Stimulated activated CD8-positive, alpha-beta memory T cell treated with anti-CD3 and anti-CD28 coated beads, Interleukin-7, amount 100 ng/mL, for 4 hours (primary cell): Measurements from ENCODE around the gene STXBP6.

Source experiments
- DNase-seq, 2 donors: peaks; one replicate each; pipeline ENCODE4 v3.0.0-alpha.2; 2020; ENCODE audit warnings: low read depth in 2 of 2

The STXBP6 gene

DNA sequence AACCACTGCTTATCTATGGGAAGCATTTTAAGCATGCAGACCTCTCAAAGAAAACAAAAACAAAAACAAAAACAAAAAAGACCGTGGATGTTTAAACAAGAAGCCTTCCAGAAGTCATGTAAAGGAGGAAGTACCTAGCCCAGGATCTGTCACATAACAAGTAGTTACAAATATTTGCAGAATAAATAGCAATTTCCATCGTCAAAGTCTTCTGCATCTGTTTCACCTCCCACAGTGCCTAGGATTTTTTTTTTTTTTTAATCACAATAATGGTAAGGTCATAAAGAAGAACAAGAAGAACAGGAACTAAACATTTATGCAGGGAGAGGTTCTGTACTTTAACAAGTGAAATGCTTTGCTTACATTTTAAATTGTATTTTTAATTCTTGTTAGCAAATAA is 2.4 kb upstream of the STXBP6 start:
- DNase-seq, result no peak

DNA sequence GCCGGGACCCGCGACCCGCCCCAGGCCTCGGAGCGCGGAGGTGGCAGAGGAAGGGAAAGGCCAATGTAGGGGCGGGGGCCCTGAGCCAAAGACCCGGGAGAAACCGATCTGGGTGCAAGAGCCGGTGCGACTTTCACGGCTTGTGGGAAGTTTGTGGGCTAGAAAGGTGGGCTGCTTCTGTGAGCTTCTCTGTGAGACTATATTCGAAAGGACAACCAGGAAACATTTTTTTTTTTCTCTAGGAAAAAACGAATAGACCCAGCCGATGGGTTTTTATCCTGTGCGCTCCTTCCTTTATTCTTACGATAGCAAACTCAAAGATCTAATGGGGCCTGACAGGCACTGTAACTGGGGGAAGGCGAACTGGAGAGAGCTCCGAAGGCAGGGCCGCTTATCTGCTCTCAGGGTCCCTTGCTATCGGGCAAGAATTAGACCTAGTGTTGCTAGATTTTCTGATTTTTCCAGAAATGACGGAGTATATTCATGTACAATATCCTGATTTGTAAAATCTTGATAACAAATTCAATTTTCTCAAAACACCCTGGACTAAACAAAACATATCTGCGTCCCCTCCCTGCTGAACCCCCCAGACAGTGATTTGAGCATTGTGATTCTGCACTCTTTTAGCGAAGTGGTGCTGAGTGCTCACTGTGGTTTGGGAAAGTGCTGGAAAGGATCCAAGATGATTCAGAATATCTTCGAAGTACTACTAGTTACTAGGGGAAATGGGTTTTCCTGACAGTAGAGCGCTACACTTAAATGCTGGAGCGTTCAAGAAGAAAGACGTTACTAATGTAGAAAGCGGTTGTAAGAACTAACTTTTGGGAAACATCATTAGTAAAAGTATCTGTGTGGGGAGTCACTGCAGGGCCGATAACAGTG is 563 bp upstream of the STXBP6 start:
- no peak for DNase-seq

DNA sequence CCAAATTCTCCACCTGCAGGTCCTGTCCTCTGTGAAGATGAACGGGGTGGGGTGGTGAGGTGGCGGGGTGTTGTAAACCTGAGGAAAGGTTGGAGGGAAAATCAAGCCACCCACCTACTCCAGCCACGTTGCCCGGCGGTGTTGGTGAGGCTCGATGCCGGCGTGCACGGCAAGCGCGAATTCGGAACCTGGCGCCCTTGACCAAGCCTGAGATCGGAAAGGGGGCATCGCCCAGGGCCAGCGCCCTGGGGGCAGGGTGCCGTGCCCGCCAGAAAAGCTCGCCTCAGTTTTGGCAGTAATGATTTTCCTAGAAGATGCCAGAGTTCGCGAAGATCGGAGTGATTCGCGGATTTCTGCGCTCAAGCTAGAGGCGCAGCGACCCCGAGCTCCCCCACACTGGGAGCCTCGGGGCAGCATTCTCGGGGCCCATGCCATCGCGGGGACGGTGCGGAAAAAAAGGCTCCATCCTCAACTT is 817 bp downstream of the STXBP6 start:
- no peak for DNase-seq

DNA sequence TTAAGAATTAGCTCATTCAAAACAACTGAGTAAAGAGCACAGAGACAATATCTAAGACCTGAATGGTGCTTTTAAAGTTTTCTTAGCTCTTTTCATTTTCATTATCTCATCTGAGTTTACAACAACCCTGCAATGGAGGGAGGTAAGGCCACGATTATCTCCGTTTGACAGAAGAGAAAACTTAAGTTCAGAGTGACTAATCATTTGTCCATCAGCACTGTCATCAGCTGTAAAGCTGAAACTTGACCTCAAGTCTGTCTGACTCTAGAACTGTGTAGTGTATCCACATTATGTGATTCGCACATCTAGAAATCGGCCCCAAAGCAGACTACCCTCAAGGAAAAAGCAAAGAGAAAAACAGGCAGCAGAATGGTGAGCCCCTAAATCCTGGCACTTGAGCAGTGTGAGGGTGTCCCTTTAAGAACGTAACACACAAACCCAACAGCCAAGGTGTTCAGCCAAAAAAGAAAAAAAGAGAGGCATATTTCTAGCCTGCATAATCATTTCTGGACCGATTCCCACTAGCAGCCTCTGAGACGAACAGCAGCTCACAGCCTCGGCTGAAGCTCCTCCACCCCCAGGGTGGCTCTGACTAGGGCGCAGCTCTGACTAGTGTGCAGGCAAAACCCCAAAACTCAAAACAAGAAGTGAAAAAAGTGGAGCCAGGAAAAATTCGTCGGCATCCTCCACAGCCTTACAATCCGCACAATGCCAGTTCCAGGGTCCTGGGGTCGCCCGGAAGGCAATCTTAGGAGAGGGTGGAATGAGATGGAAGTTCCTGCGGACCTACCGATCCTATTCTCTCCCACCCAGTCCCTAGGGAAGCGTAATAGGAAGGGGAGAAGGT is 1.6 kb downstream of the STXBP6 start:
- DNase-seq, result no peak

DNA sequence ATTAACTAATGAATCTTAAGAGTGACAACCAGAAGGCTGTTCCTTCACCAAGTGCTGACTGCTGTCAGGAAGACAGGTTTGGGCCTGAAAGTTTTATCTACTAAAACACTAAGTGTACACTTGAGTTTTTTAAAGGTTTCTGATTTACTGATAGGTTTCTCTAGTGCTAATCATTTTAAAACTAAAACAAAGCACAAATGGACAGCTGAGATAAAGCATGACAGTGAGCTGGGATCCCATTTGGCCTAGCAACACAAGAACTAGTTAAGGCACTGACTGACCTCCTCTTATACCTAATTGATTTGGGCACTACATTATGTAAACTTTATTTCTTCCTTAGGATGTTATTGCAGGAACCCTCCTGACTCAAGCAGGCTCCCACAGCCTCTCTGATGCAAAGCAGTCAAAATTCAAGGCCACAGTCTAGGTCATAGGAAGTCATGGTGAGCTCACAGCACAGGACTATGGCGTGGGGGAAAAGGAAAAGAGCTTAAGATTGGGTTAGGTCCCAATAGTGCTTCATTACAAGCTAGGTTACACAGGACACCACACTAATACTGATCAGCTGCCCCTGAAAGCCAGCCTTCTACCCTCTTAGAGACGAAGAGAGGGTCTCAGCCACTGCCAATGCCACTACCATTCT is 3.5 kb downstream of the STXBP6 start:
- no peak for DNase-seq

DNA sequence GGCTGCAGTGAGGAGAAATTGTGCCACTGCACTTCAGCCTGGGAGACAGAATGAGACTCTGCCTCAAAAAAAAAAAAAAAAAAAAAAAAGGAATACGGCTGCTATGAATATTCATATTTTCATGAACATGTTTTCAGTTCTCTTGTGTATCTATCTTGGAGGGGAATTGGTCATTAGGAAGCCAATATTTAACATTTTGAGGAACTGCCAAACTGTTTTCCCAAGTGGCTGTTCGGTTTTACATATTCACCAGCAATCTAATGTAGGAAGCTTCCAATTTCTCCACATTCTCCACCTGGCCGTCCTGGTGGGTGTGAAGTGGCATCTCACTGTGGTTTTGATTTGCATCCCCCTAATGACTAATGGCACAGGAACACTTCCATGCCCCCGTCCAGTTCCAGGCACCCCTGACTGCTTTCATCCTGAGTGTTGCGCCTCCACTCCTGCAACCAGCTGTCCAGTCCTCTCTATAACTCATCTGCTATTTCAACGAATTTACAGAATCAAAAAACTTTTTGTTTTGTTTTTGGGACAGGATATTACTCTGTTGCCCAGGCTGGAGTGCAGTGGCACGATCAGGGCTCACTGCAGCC is 5.7 kb downstream of the STXBP6 start:
- no peak for DNase-seq

DNA sequence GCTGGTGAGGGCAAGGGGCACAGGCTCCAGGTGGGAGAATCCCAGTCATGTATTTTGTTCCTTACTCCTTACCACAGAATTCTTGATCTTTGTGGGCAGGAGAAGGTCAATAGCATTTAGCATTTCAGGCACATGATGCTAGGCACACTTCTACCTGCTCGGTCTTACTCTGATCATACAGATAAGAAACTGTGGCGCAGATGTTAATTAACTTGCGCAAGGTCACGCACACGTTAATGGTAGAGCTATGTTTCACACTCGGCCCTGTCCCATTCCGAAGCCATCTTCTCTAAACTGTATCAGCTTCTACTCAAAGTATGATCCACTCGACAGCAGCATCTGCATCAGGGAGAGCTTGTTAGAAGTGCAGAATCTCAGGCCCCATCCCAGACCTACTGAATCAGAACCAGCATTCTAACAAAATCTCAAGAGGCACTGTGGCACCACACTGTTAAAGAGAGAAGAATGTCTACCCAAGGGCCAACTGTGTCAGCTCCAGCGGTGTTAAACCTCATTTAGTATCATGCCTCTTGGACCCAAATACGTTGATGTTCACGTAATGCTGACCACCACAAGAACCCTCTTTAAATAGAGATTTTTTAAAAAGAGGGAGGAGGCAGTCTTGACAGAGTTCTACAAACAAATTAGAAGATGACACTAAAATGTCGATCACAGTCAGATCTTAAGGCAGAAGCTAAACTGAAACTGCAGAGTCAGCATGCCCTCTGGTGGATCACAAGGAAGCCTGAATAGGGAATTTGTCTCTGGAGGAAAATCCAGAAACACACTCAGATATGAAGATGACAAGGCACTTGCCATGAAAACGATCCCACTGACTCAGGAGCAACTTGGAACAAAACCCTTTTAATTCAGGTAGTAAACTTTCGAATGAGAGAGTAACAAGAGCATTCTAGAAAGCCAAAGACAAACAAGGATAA is 7.3 kb downstream of the STXBP6 start:
- DNase-seq, result no peak

DNA sequence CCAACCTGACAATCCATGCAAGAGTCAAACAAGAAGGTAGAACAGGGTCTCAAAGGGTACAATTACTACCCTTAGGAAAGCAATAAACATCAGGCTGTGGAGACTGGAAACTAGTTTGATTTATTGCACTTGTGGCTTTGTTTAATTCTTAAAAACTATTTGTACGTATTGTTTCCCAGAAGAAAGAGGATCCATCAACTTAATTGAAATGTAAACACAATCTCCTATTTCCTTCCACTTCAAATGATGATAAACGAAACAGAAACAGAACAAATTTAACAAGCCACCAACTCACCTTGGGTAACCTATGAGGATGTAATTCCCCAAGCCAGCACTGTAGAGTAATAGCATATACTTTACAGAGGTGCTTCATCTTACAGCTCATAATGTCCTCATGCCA is 8.0 kb downstream of the STXBP6 start:
- no peak for DNase-seq

DNA sequence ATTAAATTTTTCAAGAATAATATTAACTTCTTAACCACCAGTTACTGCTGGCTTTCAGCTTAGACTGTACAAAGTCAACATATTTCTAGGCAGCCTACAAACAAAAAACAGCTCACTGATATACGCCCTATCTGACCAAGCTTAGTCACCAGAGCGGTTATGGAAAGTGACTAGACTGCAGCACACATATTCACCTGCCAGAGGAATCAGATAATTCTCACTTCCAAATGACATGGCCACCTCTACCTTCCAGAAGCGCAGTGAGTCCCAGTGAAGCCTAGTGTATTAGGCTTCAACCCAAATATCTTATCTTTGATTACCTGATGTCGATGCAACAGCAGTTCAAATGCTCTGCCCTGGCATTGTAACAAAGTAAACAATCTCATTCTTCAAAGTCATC is 8.5 kb downstream of the STXBP6 start:
- DNase-seq, result no peak

DNA sequence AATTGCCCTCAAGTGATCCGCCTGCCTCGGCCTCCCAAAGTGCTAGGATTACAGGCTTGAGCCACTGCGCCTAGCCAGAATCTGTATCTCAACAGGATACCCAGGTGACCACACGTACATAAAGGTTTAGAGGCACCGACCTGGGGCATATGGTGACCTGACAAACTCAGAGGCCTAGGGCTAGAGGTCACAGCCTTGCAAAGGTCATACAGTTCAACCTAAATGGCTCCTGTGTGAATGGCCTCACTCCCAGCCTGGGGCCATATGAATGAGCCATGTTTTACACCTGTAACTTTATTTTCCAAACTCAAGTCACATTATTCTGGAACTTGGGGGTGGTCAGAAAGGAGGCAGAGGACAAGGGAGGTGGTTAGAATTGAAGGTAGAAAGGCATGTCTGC is 10.0 kb downstream of the STXBP6 start:
- DNase-seq, result no peak

DNA sequence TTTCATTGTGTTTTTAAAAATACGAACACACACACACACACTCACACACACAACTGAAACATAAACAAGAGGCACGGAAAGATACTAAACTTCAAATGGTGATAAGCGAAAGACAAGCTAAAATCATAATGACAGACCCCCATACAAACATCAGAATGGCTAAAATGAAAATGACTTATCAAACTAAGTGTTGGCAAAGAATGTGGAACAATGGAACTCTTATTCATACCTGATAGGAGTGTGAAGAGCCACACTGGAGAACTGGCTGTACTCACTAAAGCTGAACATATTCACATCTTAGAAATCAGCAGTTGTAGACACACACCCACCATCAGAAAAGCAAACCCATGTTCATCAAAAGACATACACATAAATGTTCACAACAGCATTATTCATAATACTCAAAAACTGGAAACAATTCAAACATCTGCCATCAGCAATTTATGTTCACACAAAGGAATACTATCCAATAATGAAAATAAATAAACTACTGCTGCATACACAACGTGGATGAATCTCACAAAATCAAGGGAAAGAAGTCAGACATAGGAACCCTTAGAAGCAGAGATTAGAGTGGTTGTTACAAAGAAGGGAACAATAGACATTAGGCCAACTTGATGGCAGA is 11.8 kb downstream of the STXBP6 start:
- no peak for DNase-seq

DNA sequence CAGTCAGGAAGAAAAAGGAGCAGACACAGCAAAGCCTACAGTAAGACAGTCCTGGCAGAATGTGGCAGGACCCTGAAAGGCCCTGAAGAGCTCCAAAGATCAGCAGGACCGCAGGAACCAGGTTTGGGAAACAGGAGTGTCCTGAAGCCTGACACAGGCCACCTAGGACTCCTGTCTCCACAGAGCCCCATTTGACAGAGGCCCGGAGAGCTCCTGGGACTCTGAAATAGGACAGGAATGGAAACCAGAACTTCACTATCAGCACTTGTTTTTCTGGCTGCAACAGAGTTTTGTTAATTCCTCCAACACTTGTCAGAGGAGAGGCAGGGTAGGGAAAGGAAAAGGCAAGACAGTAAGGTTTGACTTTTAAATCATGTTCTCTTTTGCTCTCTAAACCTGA is 12.9 kb downstream of the STXBP6 start:
- DNase-seq, result no peak

DNA sequence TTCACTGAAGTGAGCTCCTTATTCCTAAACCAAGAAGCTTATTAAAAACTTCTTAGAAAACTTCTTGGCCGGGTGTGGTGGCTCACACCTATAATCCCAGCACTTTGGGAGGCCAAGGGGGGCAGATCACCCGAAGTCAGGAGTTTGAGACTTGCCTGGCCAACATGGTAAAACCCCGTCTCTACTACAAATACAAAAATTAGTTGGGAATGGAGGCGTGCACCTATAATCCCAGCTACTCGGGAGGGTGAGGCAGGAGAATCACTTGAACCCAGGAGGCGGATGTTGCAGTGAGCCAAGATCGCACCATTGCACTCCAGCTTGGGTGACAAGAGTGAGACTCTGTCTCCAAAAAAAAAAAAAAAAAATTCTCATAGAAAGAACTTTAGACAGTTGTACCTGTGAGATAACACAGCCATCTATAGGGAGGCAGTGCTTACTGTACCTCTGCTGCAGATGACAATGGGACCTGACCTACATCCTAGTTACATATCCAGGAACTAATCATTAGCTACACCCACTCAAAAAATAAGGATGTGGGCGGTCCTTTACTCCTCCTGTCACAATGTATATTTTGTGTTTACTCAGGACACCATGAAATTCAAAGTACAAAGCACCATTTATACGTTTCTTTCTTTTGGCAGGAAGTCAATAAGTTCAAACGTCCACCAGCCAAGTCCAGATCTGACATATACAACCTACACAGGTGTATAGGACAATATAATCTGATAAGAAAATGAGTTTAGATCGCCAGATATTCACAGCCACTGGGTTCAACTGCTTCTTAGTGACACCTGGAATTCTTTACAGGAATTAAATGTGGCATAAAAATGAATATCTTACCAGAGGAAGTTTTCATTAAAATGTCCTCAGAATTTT is 14.9 kb downstream of the STXBP6 start:
- no peak for DNase-seq

DNA sequence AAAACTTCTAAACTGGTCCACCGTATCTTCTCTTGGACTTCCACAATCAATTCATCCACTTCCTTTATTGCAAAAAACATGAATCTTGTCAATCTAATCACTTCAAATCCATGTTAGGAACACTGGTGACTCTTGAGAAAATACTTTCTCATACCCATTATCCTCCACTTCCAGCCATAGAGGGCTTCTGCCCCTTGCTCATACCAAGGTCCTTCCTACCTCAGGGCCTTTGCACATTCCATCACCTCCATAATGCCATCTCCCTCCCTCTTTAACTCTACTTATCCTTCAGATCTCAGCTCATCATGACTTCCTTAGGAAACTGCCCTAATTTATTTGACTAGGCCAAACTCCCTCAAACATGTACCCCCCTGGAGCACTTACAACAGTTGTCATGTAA is 16.6 kb downstream of the STXBP6 start:
- no peak for DNase-seq

DNA sequence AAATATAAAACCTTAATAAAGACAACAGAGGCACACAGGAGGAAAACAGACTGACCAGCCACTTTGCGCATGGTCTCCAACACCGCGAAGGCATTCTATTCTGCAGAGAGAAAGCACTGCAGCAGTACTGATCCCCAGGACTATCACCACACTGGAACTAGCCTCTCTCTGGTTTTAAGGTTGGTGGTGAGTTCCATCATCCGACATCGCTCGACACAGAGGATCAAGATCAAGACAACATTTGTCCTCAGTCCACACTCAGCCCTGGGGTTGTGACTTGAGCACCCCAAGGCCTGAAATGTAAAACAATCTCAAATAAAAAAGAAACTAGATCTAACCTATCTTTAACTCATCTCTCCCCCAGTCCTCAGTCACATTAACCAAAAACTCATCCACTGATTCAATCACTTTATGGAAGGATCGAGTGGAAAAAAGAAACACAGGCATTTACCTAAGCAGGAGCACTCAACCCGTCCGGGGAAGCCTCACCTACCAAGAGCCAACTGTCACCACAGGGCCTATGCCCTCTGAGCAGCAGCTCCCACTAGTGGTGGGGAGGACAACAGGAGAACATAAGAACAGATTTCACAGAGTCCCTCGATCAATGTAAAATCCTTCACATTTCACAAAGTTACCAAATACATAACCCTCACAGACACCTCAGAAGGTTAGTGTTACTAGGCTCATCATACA is 17.7 kb downstream of the STXBP6 start:
- no peak for DNase-seq

DNA sequence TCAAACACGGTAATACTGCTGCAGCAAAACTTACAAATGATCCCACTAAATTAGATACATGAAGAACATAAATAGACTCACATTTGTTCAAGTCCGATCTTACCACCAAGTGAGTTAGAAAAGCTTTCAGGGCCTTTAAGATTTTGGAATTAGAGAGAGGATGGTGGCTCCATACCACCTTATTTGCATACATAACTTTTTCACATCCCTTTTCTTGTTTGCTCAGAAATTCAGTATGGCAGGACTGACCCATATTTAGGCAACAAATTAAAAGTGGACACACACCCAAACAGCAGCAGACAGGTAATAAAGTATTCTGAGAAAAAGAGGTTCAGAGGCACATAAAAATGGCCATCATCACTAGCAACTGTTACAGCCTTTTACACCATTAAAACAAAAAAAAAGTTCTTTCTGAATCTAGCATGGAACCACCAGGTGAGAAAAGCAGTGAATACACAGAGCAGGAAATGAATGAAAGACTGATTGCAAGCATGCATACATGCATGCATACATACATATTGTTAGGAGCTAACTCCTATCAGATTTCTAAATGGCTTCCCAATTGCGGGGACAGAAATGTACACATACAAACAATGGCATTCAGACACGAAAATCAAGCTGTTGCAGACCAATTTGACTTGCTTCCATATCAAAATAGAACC is 23.3 kb downstream of the STXBP6 start:
- no peak for DNase-seq

DNA sequence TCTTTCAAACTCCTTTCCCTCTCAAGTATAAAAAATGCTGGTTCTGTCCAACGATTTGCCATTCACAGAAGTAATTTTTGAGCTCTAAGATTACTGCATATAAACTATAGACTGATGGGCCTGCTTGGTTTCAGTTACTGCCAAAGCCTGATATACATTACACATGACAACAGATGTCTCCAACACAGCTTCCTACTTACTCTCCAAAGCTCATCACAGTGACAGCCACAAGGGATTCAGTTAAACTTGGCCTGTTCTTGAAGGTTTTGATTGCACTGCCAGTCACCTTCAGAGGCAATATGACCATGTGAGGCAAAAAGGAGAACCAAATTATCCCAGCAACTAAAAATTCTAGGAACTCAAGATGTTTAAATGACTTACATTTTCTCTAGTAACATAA is 30.1 kb downstream of the STXBP6 start:
- no peak for DNase-seq

DNA sequence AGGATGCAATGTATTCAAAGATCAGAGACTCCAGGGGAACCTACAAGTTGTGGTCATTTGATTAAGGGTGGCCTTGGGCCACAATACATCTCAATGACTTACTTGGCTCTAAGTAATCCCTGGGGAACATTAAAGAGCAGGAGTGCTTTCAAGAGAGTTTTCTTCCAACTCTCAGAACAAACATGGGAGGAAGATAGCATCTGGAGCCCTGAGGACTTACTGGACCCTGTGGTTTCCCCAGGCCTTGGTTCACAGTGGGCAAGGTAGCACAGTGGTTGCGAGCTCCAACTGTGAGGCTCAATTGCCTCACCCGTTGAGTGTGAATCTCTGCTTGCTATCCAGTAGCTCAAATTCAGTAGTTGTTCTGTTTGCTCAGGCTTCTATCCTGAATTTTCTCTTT is 32.4 kb downstream of the STXBP6 start:
- no peak for DNase-seq
